Raji (cell line): ENCODE results near the gene OR7A5.
"Not testable (repeated sequence)": the region's sequence is repeated elsewhere in the genome, so short reads cannot be mapped to it uniquely, and the experiment has no call there.

Source experiments
- POLR2A ChIP-seq: IDR thresholded peaks from 2 replicates; pipeline ENCODE4 v1.6.1; 2011; ENCODE audit warnings: low read depth, low read length, control low read depth; ENCODE audit not compliant: insufficient read depth

Gene OR7A5

DNA sequence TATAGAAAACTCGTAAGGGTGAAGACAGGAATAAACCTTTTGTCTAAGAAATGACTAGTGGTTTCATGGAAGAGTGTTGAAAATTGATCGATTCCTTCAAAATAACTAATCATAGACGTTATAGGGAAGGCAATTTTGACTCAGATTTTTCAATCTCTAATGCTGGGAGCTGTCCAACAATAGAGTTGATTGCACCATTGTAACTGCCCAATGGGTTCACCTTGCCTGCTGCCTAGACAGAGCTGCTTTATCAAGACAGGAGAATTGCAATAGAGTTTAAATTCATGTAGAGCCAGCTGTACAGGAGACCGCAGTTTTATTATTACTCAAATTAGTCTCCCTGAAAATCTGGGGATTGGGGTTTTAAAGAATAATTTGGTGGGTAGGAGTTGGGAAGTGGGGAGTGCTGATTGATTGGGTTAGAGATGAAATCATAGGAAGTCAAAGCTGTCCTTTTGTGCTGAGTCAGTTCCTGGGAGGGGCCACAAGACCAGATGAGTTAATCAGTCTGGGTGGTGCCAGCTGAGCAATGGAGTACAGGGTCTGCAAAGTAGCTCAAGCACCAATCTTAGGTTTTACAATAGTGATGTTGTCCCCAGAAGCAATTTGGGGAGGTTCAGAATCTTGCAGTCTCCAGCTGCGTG lies 39.8 kb downstream of the OR7A5 start:
- no peak for TF ChIP-seq POLR2A

DNA sequence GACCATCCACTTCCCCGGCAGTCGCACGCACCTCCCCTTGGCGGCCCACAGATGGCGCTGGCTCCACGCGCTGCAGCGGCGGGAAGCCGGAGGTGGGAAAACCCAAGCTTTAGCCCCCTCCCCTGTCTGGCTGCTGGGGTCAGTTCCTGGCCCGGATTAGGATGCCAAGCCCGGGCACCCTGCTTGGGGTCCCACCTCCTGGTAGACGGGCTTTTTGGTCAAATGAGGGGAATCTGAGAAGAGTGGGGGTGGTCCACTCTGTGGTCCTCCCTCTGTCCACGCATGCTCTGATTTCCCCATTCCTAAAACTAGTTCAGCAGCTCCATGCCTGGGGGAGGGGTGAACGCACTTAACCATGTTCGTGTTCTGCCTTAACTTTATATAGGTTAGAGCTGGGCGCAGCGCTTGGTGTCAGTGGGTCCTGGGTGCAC lies 48.5 kb downstream of the OR7A5 start:
- no peak for TF ChIP-seq POLR2A

DNA sequence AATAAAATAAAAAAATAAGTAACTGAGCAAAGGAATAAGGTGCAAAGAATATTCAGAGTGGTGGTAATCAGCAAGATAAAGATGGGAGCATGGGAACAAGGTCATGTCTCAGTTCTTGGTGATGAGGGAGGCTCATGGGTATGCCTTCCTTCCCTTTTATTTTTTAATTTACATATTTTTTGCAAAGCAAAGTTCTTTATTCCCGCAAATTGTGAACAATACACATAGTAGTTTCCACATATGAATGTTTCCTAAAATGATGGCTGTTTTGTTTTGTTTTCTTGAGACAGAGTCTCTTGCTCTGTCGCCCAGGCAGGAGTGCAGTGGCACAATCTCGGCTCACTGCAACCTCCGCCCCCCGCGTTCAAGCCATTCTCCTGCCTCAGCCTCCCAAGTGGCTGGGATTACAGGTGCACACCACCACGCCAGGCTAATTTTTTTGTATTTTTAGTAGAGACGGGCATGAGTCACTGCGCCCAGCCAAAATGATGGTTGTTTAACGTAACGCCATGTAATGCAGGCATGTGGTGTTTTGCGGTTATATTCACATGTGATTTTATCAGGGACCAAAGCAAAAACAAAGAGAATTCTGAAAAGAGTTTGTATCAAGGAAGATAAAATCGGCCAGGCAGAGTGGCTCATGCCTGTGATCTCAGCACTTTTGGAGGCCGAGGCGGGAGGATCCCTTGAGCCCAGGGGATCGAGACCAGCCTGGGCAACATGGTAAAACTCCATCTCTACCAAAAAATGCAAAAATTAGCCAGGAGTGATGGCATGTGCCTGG lies 52.2 kb downstream of the OR7A5 start:
- no peak for TF ChIP-seq POLR2A

DNA sequence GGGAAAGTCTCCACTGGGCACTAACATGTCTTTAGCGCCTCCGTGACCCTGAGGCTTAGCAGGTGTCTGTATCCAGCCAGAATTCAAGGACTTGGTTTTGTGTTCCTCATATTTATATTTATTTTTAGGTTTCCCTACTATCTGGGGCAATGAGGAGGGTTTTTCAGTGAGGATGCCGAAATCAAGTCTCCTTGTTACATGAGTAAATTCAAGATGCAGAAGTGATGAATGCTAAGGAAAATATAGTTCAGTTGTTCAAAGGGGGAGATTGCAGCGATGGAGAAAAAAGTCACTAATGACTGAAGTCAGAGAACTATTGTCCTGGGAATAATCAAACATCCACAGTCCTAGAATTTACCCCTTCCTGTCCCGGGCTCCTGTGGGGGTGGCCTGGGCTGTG lies 55.8 kb downstream of the OR7A5 start:
- TF ChIP-seq POLR2A = no peak

DNA sequence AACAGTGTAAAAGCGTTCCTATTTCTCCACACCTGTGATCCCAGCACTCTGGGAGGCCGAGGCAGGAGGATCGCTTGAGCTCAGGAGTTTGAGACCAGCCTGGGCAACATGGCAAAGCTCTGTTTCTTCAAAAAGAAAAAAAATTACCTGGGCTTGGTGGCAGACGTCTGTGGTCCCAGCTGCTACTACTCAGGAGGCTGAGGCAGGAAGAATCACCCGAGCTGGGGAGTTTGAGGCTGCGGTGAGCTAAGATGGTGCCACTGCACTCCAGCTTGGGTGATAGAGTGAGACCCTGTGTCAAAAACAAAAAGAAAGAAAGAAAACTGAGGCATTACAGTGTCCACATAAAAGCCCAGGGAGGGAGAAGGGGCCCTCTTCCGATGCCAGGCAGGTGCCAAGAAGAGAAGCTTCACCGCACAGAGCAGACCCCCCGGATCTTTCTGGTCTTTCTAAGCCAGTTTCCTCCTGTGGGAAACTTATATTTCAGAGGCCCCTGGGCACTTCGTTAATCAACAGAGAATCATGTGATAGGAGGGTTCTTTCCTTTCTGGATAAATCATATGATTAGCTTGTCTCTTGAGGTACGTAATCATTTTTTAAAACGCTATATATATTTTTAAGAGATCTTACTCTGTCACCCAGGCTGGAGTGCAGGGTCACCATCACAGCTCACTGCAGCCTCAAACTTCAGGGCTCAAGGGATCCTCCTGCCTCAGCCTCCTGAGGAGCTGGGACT lies 56.7 kb downstream of the OR7A5 start, which contains the start of gene ADGRE2:
ADGRE2 (minus strand) TSS at position 451 of the 736 bp plus-strand sequence. CDS start 1,804 bp downstream, outside the sequence.
- TF ChIP-seq POLR2A = not testable (repeated sequence)
